SKM-1 (cell line): ENCODE data around the gene MBNL2.

Source experiments
- DNase-seq: peaks from one replicate; lab custom pipeline; 2025; ENCODE audit not compliant: unreplicated experiment; lab: John Stamatoyannopoulos, UW

MBNL2 gene

DNA sequence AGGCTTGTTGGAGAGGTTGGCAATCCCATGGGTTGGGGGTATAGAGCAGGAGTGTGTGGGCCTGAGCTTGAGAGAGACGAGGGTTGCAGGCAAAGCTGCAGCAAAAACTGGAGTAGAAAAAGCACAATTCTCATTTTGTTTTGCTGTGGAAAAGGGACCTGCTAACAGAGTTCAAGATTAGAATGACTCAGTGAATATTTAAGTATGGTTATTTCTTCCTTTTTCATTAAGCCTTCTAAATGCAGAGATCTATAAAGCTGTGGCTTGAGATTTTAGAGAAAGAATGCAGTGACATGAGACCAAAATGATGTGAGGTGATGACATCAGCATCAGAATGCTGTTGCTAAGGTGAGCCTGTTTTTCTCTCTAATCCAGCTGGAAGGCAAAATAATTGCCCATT, 10.8 kb upstream of the MBNL2 start:
- DNase-seq = no peak

DNA sequence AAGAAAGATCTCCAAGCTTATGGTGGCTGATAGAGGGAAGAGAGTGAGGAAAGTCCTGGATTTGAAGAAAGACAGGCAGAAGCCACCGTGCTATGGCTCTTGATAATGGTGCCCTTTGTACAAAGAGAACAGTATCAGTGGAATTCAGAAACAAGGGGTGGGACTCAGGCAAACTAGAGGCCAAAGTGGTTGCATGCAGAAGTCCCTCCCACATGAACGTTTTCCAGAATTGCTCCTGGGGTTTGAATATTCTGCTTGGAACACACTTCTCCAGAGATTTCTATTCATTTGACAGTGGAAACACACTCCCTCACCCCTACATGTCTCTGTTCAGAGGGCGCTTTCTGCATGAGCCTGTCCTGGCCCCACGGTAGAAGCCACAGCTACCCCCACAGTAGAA, 10.1 kb upstream of the MBNL2 start:
- no peak for DNase-seq

DNA sequence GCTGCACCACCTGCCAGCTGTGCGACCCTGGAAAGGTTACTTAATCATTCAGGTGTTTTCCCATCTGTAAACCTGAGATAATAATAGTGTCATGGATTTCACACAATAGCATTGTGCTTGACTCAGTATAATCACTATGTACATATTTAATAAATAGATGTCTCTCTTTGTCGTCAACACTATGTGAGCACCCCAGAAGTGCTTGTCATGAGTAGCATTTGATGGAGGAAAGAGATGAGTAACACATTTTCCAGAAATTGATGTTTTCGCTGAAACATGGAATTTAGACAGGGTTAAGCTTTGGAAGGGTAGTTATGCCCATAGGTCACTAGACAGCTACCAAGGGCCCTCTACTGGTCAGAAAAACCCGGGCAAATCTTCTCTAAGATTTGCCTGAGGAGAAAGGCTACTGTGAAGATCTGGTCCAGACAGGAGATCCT, 9.5 kb upstream of the MBNL2 start:
- no peak for DNase-seq

DNA sequence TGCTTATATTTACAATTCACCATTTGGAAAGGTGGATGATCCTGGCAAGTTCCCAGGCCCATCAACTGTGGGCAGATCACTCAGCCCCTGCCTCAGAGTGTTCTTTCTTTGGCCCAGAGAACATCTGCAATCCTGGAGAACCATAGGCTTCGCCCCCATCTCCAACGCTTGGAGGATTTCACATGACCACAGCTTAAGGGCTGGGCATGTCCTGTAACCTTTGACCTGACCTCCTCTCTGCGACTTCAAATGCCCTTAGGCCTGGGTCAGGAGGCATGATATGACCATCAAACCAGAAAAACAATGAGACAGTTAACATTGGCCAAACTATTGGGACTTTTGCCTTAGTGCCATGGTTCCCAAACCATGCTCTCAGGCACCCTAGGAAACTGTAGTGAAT, 7.2 kb upstream of the MBNL2 start:
- DNase-seq = no peak

DNA sequence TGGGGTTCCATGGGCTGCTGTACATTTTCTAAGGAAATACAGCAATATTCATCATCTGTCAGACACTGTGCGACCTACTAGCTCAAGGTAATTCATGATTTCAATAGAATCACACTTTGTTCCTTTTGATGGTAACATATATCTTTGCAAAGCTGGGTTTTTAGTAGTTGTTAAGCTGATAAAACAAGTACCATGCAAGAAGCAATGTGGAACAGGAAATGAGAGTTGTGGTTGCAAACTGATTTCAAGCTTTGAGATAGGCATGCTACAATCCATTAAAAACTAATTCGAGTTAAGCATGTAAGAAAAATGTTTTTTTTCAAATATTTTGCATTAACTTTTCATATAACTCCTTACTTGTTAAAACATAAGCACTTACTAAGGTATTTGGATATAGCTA, 6.8 kb upstream of the MBNL2 start:
- DNase-seq = no peak

DNA sequence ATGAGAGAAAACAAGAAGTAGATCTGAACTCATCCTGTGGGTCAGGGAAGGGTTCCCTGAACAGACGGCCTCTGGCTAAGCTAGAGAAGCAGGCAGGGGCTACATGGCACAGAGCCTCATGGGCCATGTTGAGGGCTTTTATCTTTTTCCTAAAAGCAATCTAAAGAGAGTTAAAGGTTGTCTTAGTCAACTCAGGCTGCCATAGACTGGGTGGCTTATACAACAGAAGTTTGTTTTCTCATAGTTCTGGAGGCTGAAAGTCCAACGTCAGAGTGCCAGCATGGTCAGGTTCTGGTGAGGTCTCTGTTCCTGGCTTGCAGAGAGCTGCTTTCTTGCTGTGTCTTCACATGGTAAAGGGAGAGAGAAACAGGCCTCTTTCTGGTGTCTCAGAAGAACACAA, 2.9 kb upstream of the MBNL2 start:
- no peak for DNase-seq

DNA sequence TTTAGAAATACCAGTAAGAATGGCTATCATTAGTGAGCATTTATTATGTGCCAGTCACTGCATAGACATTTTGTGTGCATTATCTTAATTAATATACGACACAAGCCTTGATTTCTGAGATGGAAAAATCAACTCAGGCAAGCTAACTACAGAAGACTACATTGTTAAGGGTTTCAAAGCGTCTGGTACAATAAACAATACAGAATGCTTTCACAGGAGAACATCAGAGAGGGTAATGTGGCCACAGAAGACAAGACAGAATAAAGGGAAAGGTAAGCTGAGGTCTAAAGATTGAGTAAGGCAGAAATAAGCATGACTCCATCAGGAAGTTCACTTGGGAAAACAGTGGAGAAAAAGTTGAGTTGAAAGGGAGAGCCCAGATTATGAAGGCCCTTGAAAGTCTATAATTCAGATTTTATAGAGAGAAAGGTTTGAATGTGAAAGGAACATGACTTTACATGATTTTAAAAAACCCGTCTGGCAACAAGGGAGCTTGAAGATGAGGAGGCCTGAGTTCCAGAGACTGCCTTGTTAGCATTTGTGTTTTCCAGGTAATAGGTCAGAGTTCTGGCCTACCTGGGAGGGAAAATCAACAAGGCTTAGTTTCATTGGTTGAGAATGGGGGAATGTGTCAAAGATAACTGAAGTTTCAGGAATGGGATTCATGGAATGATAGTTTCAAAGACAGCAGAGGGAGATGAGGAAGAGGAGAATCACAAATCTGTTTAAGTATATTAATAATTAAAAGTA, 1.8 kb upstream of the MBNL2 start:
- DNase-seq = no peak

DNA sequence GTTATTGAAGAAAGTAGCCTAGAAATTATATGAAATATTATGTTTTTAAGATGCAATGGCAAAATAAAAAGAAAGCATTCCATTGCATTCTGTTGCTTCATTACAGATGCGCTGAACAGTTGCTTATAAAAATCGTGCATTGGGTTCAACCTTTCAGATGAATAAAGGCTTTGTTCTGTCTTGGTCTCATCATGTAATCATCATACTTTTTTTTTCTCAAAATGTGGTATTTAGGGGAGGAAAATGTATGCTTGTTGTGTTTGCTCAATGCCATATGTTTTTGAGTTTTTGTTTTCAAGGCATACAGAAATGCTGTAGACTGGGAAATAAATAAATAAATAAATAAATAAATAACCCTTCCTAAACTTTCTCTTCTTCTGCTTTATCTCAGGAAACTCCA, 1.1 kb upstream of the MBNL2 start:
- DNase-seq = no peak

DNA sequence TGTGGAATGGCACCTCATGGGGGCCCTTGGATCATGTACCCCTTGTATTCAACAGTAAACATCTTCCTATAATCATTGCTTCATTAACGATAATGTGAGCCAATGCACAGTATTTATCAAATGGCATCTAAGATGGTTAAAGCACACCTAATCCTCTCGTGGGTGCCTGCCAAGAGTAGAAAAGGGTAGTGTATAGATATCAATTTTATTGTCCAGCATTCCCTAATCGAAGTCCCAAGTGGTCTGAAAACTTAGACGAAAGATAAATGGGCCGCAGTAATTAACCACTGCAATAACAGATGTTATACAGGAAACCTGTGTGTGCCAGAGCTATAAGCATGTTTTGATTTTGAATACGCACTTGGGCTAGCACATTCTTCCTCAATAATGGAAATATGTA, 667 bp upstream of the MBNL2 start:
- no peak for DNase-seq

DNA sequence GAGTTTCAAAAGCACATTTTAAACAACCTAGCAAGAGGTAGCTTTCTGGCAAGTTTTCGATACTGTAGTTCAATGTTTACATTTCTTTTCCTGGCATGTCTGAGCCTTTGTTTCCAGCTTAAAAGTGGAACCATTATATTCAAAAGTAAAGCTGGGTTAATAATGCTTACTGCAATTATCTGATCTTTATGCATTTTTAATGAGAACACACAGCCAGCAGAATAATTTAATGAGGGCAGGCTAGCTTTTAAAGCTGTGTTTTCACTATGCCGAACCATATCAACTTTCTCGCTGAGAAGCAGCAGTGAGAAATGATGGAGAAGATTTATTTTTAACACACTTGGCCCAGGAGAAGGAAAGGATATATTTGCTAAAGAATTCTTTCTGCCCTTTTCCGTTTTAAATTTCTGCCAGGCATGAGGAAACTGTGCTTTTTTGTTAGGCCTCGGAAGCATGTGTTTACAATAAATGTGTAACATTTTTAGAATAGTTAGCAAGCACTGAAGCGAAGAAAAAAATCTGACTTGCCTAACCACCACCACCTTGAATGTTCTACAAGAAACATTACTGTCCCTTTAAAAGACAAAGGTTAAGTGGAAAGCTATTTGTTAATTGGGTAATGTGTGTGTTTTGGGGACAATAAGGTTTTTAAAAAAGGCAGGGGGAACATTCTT, 1.0 kb downstream of the MBNL2 start:
- no peak for DNase-seq

DNA sequence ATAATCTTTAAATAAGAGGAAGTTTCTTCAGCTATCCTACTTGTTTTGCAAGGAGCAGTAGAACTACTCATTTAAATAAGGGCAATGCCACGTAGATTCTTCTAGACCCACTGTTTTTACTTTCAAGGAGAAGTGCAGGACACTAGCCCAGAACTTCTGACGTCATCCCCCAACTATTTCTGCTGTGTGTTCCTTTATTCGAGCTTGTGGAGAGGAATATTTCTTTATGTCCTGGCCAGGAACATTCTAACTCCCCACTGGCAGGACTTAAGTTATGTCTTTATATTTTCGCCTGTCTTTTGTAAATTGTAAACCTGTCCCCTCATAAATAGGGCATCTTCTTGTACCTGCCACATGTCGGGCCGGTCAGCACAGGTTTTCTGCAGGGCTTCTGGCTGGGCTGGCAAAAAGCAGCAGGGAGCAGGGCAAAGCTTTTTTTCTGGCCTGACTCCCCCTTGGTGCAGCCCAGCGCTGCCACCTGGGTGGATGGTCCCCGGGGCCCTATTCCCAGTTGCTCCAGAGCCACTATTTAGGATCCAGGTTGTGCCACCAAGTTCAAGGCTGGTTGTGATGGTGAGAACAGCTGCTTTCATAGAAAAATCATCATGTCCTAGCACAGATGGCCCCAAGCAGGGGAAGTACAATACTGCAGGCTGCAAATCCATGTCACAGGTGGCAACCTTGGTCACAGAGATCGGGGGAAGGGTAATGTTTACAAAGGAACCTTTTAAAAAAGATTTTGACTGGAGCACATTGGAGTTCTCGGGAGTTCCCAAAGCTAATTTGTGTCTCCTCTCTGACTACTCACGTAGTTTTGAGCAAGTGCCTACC, 1.8 kb downstream of the MBNL2 start:
- DNase-seq = no peak

DNA sequence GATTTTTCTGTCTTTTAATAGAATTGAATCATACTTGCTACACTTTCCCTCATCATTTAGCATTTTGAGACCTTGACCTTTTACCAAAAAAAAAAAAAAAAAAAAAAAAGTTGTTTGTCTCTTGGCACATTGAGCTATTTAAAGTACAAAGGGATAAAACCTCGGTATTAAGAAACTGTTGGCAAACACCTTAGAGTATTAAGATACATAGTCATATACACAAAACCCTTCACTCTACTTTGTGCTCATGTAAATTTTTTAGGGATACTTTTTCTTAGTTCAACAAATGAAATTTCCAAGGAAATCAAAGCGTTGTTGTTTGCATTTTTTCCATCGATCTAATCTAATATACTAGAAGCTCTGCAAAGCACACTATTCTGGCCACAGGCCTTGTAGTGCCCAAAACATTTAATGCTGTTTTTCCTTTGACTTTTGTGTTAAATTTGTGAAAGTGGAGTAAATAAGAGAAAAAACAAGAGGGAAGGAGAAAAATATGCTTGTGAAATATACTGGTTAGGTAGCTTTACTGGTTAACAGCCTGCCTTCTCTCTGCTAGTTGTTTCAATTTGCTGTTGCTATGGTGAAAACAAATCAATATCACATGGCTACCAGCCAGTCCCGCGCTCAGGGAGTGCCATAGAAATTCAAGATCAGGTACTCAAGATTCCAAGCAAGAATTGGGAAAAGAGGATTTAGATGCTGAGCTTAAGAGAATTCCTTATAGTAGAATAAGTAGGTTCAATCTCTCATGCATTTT, 2.6 kb downstream of the MBNL2 start:
- DNase-seq = no peak

DNA sequence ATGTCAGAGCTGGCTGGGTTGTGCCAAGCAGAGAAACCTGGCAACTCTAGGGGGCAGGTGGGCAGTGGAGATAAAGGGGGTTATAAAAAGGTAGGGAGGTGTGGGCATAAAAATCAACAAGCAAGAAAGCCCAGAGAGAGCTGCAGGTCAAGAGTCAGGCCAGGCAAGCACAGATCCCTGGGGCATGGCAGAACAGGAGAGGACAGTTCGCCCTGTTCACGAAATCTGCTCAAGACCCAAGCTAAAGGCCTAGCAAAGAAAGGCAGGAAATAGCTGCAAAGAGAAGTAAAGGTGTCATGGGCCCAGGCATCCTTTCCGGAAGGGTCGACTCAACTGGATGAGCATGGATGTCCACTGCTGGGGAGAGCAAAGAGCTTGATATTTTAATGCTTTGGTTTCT, 3.4 kb downstream of the MBNL2 start:
- no peak for DNase-seq

DNA sequence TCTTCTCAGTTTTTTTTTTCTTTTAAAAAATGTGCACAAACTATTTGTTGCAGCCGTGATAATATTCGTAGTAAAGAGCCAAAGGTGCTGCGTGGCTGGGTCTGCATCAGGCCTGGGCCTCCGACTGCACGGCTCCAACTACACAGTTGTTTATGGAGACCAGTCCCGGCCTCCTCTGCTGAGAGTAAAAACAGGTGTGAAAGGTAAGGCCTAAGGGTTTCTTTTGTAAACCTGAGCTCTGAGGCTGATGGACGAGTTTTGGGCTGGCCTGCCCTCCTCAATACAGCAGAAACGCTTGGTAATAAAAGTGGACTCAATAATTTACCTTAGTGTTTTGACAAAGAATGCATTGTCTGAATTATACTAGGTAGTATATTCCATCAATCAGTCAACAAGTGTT, 3.9 kb downstream of the MBNL2 start:
- DNase-seq = no peak

DNA sequence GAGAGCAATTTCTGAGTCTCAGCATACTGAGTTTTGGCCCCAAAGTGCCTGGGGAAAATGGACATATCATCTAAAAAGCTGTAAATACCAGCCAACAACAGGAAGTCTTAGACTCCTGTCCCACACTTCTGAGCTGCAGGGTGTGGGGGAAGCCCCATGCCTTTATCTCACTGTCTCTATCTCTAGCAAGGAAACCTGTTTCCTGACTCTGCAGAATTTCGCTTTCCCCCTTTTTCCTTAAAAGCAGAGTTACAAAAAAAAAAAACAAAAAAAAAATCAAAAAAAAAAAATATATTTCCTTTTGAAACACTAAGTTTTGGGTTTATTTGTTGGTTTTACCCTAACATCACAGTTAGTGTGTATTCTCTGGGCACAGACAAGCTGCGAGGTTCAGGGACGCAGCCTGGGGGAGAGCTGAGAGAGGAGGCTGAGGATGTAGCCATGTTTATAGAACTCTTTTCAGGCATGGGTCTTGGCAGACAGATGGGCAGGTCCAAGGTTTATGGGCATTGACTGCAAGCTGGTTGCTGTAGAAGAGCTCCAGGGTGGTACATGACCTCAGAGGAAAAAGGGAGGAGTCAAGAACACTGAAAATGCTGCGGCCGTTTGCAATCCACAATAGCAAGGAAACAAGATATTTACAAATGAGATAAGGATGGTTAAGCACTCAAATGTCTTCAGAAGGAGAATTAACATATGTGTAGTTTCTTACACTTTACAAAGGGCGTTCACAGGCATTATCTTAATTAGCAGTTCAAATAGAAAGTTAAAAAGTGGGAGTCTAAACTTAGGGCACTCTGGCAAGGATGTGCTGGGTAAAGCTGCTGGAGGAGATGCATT, 4.9 kb downstream of the MBNL2 start:
- DNase-seq = no peak

DNA sequence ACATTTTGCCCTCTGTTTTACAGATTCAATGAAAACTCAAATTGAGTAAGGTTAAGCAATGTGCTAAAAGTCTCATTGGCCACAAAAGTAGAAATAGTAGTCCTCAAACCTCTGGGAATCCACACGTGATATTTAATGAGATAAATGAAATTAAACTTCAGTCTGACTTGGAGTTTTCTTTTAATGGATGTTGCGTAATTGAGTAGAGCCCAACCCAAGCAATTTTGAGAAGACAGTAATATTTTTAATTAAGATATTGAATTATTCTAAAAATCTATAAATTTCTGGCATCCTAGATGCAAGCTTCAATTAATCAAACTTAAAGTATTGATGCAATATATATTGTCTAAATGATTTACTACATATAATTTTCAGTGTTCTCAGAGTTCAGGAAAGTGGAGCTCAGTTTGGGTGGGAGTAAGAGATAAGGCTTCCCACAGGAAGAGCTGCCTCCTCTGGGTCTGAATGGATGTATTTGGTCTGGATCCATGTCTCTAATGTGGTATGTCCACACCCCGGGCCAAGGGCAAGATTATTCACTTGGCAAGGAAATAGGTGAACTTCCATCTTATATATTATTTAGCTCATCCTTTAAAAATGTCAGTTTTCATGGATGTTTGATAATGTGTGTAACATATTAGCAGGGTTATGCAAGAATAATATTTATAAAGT, 6.9 kb downstream of the MBNL2 start:
- no peak for DNase-seq

DNA sequence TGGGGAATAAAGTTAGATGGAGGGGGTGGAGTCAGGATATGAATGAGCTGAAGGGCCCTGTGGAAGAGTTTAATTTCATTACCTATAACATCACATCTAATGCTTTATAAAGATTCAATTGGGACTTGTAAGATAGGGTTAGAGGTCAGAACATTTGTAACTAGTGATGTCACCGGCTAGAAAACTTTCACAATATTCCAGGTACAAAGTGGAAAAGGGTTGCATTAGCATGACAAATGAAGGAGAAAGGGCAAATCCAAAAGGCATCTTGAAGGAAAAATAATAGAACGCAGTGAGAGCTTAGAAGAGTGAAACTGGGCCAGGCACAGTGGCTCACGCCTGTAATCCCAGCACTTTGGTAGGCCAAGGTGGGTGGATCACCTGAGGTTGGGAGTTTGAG, 7.6 kb downstream of the MBNL2 start:
- DNase-seq = no peak

DNA sequence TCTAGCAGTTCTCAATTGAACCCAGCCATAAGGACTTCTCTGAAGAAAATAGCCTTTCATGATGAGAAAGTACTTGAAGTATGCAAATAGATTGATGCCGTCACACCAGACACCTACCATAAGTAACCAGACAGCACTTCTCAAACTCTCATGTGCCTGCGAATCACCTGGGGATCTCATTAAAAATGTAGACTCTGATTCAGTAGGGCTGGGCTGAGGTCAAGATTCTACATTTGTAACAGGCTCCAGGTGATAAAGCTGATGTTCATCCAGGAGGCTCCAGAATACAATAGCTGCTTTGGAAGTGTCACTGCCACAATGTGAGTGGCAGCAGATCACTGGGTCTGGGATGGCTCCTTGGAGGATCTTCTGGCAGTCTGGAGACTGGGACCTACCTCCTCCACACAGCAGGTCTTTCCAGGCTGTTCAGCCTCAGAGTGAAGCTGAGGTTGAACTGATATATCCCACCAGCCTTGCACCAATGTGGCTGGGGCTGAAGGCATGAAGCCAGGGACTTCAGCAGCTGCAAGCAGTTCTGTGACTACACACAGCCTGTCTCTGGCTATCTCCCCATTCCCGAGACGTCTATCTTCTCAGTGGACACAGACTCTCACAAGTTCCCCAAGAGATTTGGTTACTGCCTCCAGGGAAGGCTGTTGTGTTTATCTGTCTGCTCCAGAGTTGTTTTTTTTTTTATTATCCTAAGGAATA, 9.1 kb downstream of the MBNL2 start:
- no peak for DNase-seq

DNA sequence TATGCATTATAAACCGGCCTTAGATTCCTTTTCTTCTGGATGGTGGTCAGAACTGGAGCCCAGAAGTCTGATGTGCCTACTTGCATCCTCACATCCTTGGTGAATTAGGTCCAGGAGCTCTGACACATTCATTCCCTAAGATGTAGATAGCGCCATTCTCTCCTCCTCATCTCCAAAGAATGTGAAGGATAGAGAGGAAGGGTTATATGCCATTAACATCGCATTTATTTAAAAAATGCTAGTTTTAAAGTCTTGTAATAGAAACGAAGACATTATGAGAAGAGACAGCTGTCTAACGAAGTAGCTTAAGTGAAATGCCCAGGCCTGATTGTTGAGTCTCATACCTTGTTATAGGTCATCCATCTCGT, 9.7 kb downstream of the MBNL2 start:
- no peak for DNase-seq
